ENCODE data around the gene SURF1.

SURF1 gene

GRCh38 chr9:133390713-133391112 is 34.4 kb upstream of the SURF1 start:
- DNase-seq (ENCODE audit: low read depth): no peak
- H3K4me3 ChIP-seq (ENCODE audit: low read length): no peak overlapping the region
- no peak for TF ChIP-seq CTCF (IDR thresholded peaks at IDR 0.05; ENCODE audit: insufficient read depth, low read depth, low read length, missing control alignments)

- H3K4me3 ChIP-seq (ENCODE audit: low read length): no peak overlapping the region
- no peak for TF ChIP-seq CTCF (IDR thresholded peaks at IDR 0.05; ENCODE audit: insufficient read depth, low read depth, low read length, missing control alignments)
- no peak for DNase-seq (ENCODE audit: low read depth)
Observed at GRCh38 chr9:133389562-133389961, 33.3 kb upstream of the SURF1 start.

- H3K4me3 ChIP-seq (ENCODE audit: low read length): no peak overlapping the region
- TF ChIP-seq CTCF (IDR thresholded peaks at IDR 0.05; ENCODE audit: insufficient read depth, low read depth, low read length, missing control alignments): no peak
- DNase-seq (ENCODE audit: low read depth): no peak
Observed at GRCh38 chr9:133389025-133389557, 32.8 kb upstream of the SURF1 start.

- TF ChIP-seq CTCF (IDR thresholded peaks at IDR 0.05; ENCODE audit: insufficient read depth, low read depth, low read length, missing control alignments): no peak
- peak; percentile 92 for DNase-seq (ENCODE audit: low read depth)
- H3K4me3 ChIP-seq (ENCODE audit: low read length): no peak overlapping the region
Observed at GRCh38 chr9:133387680-133388079, 31.4 kb upstream of the SURF1 start.

GRCh38 chr9:133386338-133386737 is 30.1 kb upstream of the SURF1 start:
- no peak overlapping the region for H3K4me3 ChIP-seq (ENCODE audit: low read length)
- no peak for DNase-seq (ENCODE audit: low read depth)
- TF ChIP-seq CTCF (IDR thresholded peaks at IDR 0.05; ENCODE audit: insufficient read depth, low read depth, low read length, missing control alignments): no peak

GRCh38 chr9:133385452-133385851 is 29.2 kb upstream of the SURF1 start:
- no peak for TF ChIP-seq CTCF (IDR thresholded peaks at IDR 0.05; ENCODE audit: insufficient read depth, low read depth, low read length, missing control alignments)
- no peak for DNase-seq (ENCODE audit: low read depth)
- H3K4me3 ChIP-seq (ENCODE audit: low read length): no peak overlapping the region

GRCh38 chr9:133384736-133385321 is 28.5 kb upstream of the SURF1 start:
- no peak overlapping the region for H3K4me3 ChIP-seq (ENCODE audit: low read length)
- no peak for DNase-seq (ENCODE audit: low read depth)
- TF ChIP-seq CTCF (IDR thresholded peaks at IDR 0.05; ENCODE audit: insufficient read depth, low read depth, low read length, missing control alignments): no peak

Measured in epithelial cell of esophagus (primary cell).